GM19043 (cell line): ENCODE data around the gene KCNK4.
A peak's percentile ranks its signal among the peaks of the same experiment; 100 is the strongest.
"Not testable (repeated sequence)": the region's sequence is repeated elsewhere in the genome, so short reads cannot be mapped to it uniquely, and the experiment has no call there.

Experiments
- ATAC-seq: cut with Tn5 transposase; IDR thresholded peaks from one replicate; pipeline ENCODE4 v1.9.1; 2021; ENCODE audit warnings: low read depth; ENCODE audit not compliant: unreplicated experiment

The KCNK4 gene

GRCh38 chr11:64291262-64291751 is at the start of gene KCNK4:
Gene KCNK4 (plus strand): TSS chr11:64291302. CDS start chr11:64293019, 1,717 bp downstream.
- no peak for ATAC-seq

- peak; percentile 53 for ATAC-seq
Measured at GRCh38 chr11:64241491-64242374, 49.4 kb upstream of the KCNK4 start.

- ATAC-seq: no peak
Measured at GRCh38 chr11:64243236-64243854, 47.8 kb upstream of the KCNK4 start.

GRCh38 chr11:64244107-64244506 is 47.0 kb upstream of the KCNK4 start:
- no peak for ATAC-seq

- no peak for ATAC-seq
Measured at GRCh38 chr11:64244966-64245365, 46.1 kb upstream of the KCNK4 start.

GRCh38 chr11:64245401-64245796 is 45.7 kb upstream of the KCNK4 start:
- no peak for ATAC-seq

GRCh38 chr11:64245797-64246620 is 45.1 kb upstream of the KCNK4 start:
- ATAC-seq: no peak

- ATAC-seq: not testable (repeated sequence)
Measured at GRCh38 chr11:64246621-64246870, 44.6 kb upstream of the KCNK4 start.

- ATAC-seq: no peak
Measured at GRCh38 chr11:64246871-64247728, 44.0 kb upstream of the KCNK4 start, which contains the start of gene PPP1R14B. Gene PPP1R14B (minus strand): TSS chr11:64246943. CDS start chr11:64246673, 270 bp downstream.

- no peak for ATAC-seq
Measured at GRCh38 chr11:64247729-64248531, 43.2 kb upstream of the KCNK4 start.

GRCh38 chr11:64248578-64248977 is 42.5 kb upstream of the KCNK4 start:
- ATAC-seq: no peak

GRCh38 chr11:64249038-64249437 is 42.1 kb upstream of the KCNK4 start:
- ATAC-seq: no peak

- no peak for ATAC-seq
Measured at GRCh38 chr11:64249563-64250414, 41.3 kb upstream of the KCNK4 start.

- ATAC-seq: no peak
Measured at GRCh38 chr11:64250415-64251015, 40.6 kb upstream of the KCNK4 start.

- ATAC-seq: no peak
Measured at GRCh38 chr11:64251016-64251752, 39.9 kb upstream of the KCNK4 start, which contains the start of gene PLCB3. Gene PLCB3 (plus strand): TSS chr11:64251530. CDS start chr11:64251650, 120 bp downstream.

- no peak for ATAC-seq
Measured at GRCh38 chr11:64251753-64252002, 39.4 kb upstream of the KCNK4 start.

GRCh38 chr11:64252003-64252872 is 38.9 kb upstream of the KCNK4 start:
- ATAC-seq: no peak
